Nephron (organoid): ENCODE data around the gene TXLNA.

ENCODE experiments used
- H3K27ac Mint-ChIP-seq, 3 experiments: 2 replicates each; pipeline ENCODE4 v1.8.0; 2020; ENCODE audit warnings: mixed read lengths in 3 of 3, mild to moderate bottlenecking in 2 of 3, moderate library complexity in 1 of 3
- H3K27me3 Mint-ChIP-seq: 2 replicates; pipeline ENCODE4 v1.8.0; 2021; ENCODE audit warnings: low read depth, mild to moderate bottlenecking, moderate library complexity, mixed read lengths
- H3K36me3 Mint-ChIP-seq: 2 replicates; pipeline ENCODE4 v1.8.0; 2020; ENCODE audit warnings: low read depth, mixed read lengths
- H3K4me1 Mint-ChIP-seq: 2 replicates; pipeline ENCODE4 v1.8.0; 2020; ENCODE audit warnings: mixed read lengths
- H3K4me3 Mint-ChIP-seq, 3 experiments: 2 replicates each; pipeline ENCODE4 v1.8.0; 2020; ENCODE audit warnings: mild to moderate bottlenecking in 3 of 3, mixed read lengths in 3 of 3, moderate library complexity in 2 of 3
- H3K9me3 Mint-ChIP-seq: 2 replicates; pipeline ENCODE4 v1.8.0; 2020; ENCODE audit warnings: mixed read lengths
- CTCF ChIP-seq, 3 experiments: fragments of 200-600 bp; sonication (generic); IDR thresholded peaks; one replicate each; pipeline ENCODE4 v1.5.0; 2021; ENCODE audit warnings: antibody characterized with exemption in 3 of 3; ENCODE audit not compliant: unreplicated experiment in 3 of 3

TXLNA gene

GRCh38 chr1:32170991-32171390 lies 8.5 kb upstream of the TXLNA start:
- Mint-ChIP-seq H3K4me3 (no peak overlapping the region), H3K27me3 (no peaks in the 10 kb centered on the region), H3K9me3 (no peaks in the 10 kb centered on the region), H3K36me3 (peaks cover 66% of the 10 kb centered on the region), H3K27ac (no peak overlapping the region), H3K4me1 (no peaks in the 10 kb centered on the region)
- no peak for TF ChIP-seq CTCF (IDR thresholded peaks at IDR 0.05; ENCODE audit: unreplicated experiment in 3 of 3)

- no peaks in the 10 kb centered on the region for H3K4me1 Mint-ChIP-seq
- no peaks in the 10 kb centered on the region for H3K9me3 Mint-ChIP-seq
- no peaks in the 10 kb centered on the region for H3K27me3 Mint-ChIP-seq
- peaks cover 60% of the 10 kb centered on the region for H3K36me3 Mint-ChIP-seq
- no peak overlapping the region for H3K4me3 Mint-ChIP-seq
- no peak for TF ChIP-seq CTCF (IDR thresholded peaks at IDR 0.05; ENCODE audit: unreplicated experiment in 3 of 3)
- H3K27ac Mint-ChIP-seq: no peak overlapping the region
Measured at GRCh38 chr1:32172621-32173245, 6.7 kb upstream of the TXLNA start.

GRCh38 chr1:32178380-32179192 lies 889 bp upstream of the TXLNA start:
- Mint-ChIP-seq H3K27ac (peak overlapping the region; percentile 98 to 99 (median 98)), H3K27me3 (no peaks in the 10 kb centered on the region), H3K9me3 (no peaks in the 10 kb centered on the region), H3K4me1 (peaks cover 18% of the 10 kb centered on the region), H3K4me3 (peak overlapping the region; percentile 93 to 96 (median 93)), H3K36me3 (peaks cover 35% of the 10 kb centered on the region)
- no peak for TF ChIP-seq CTCF (IDR thresholded peaks at IDR 0.05; ENCODE audit: unreplicated experiment in 3 of 3)

- H3K36me3 Mint-ChIP-seq: peaks cover 39% of the 10 kb centered on the region
- TF ChIP-seq CTCF (IDR thresholded peaks at IDR 0.05; ENCODE audit: unreplicated experiment in 3 of 3): no peak
- H3K9me3 Mint-ChIP-seq: no peaks in the 10 kb centered on the region
- H3K27me3 Mint-ChIP-seq: no peaks in the 10 kb centered on the region
- H3K4me1 Mint-ChIP-seq: peaks cover 22% of the 10 kb centered on the region
- H3K4me3 Mint-ChIP-seq: peak overlapping the region; percentile 93 to 96 (median 93)
- H3K27ac Mint-ChIP-seq: peak overlapping the region; percentile 98 to 99 (median 98)
Measured at GRCh38 chr1:32179193-32179442, 357 bp upstream of the TXLNA start.

GRCh38 chr1:32180186-32181060 lies 948 bp downstream of the TXLNA start:
- Mint-ChIP-seq H3K27ac (peak overlapping the region; percentile 98 to 99 (median 98)), H3K4me1 (peaks cover 32% of the 10 kb centered on the region), H3K9me3 (no peaks in the 10 kb centered on the region), H3K27me3 (no peaks in the 10 kb centered on the region), H3K4me3 (peak overlapping the region; percentile 94 to 96 (median 95)), H3K36me3 (peaks cover 45% of the 10 kb centered on the region)
- TF ChIP-seq CTCF (IDR thresholded peaks at IDR 0.05; ENCODE audit: unreplicated experiment in 3 of 3): no peak
